Measurements from ENCODE around the gene CPLX1. TPM values are rescaled to one million over a fixed set of nuclear protein-coding genes. Genes with fewer than 3 reads are reported as not detected.

The CPLX1 gene
- polyA plus RNA-seq, 3 donors: not detected

- H3K4me2 ChIP-seq (replicated peaks; ENCODE audit: extremely low read depth, low read length, poor library complexity, severe bottlenecking): no peak overlapping the region
- no peaks in the 10 kb centered on the region for H3K27me3 ChIP-seq (ENCODE audit: control insufficient read depth in 2 of 2, insufficient read depth in 2 of 2, low read length in 2 of 2)
- peaks cover 18 to 38% of the 10 kb centered on the region in 2 donors for H3K36me3 ChIP-seq (replicated peaks in 1 of 2; ENCODE audit: control insufficient read depth in 1 of 2, insufficient read depth in 2 of 2, low read length in 2 of 2)
- Mint-ChIP-seq H3K4me1 (no peaks in the 10 kb centered on the region), H3K36me3 (peaks cover 35 to 54% of the 10 kb centered on the region in 2 donors), H3K27me3 (ENCODE audit: low read depth in 3 of 3) (peaks cover 0 to 2% (median 0%) of the 10 kb centered on the region in 3 donors), H3K9me3 (peaks cover 50 to 72% (median 63%) of the 10 kb centered on the region in 7 donors), H3K27ac (peak overlapping the region in 1 of 7 donors; percentile 63), H3K4me3 (no peak overlapping the region)
- TF ChIP-seq CTCF (IDR thresholded peaks at IDR 0.05): no peak
- no peaks in the 10 kb centered on the region for H4K20me1 ChIP-seq (ENCODE audit: insufficient read depth, low read length)
- WGBS (ENCODE audit: insufficient coverage): 96% methylated on average over 11 of the region's 14 CpGs
- intact Hi-C loops (cut with micrococcal nuclease): no loop called here
- H3K27ac ChIP-seq (ENCODE audit: low read depth in 1 of 2, low read length in 2 of 2): no peak overlapping the region
- no peak overlapping the region for H3K9ac ChIP-seq (ENCODE audit: insufficient read depth, low read length, poor library complexity, severe bottlenecking)
- no peaks in the 10 kb centered on the region for H3K79me2 ChIP-seq (ENCODE audit: insufficient read depth, low read length)
- no peak for DNase-seq
- no peak overlapping the region for H3K4me3 ChIP-seq (replicated peaks in 1 of 3; ENCODE audit: low read depth in 2 of 3, low read length in 3 of 3)
- H3K4me1 ChIP-seq (ENCODE audit: control insufficient read depth in 1 of 2, insufficient read depth in 2 of 2, low read length in 2 of 2): no peaks in the 10 kb centered on the region
- H3K9me3 ChIP-seq (replicated peaks in 1 of 2; ENCODE audit: control insufficient read depth in 1 of 2, insufficient read depth in 1 of 2, low read length in 2 of 2): peaks cover 52 to 72% of the 10 kb centered on the region in 2 donors
- no peak overlapping the region for H2AFZ ChIP-seq (ENCODE audit: insufficient read depth, low read depth, low read length, poor library complexity, severe bottlenecking)
These were observed 19.9 kb upstream of the CPLX1 start for GRCh38 chr4:845836-846251.

- Histone ChIP-seq H3K27ac (ENCODE audit: low read depth in 1 of 2, low read length in 2 of 2) (no peak overlapping the region), H3K27me3 (ENCODE audit: control insufficient read depth in 2 of 2, insufficient read depth in 2 of 2, low read length in 2 of 2) (no peaks in the 10 kb centered on the region), H3K4me3 (replicated peaks in 1 of 3; ENCODE audit: low read depth in 2 of 3, low read length in 3 of 3) (no peak overlapping the region), H3K9me3 (replicated peaks in 1 of 2; ENCODE audit: control insufficient read depth in 1 of 2, insufficient read depth in 1 of 2, low read length in 2 of 2) (peaks cover 52 to 72% of the 10 kb centered on the region in 2 donors), H3K4me1 (ENCODE audit: control insufficient read depth in 1 of 2, insufficient read depth in 2 of 2, low read length in 2 of 2) (no peaks in the 10 kb centered on the region), H2AFZ (ENCODE audit: insufficient read depth, low read depth, low read length, poor library complexity, severe bottlenecking) (no peak overlapping the region), H3K79me2 (ENCODE audit: insufficient read depth, low read length) (no peaks in the 10 kb centered on the region), H4K20me1 (ENCODE audit: insufficient read depth, low read length) (no peaks in the 10 kb centered on the region), H3K9ac (ENCODE audit: insufficient read depth, low read length, poor library complexity, severe bottlenecking) (no peak overlapping the region), H3K36me3 (replicated peaks in 1 of 2; ENCODE audit: control insufficient read depth in 1 of 2, insufficient read depth in 2 of 2, low read length in 2 of 2) (peaks cover 12 to 34% of the 10 kb centered on the region in 2 donors), H3K4me2 (replicated peaks; ENCODE audit: extremely low read depth, low read length, poor library complexity, severe bottlenecking) (no peak overlapping the region)
- no peaks in the 10 kb centered on the region for H3K4me1 Mint-ChIP-seq
- intact Hi-C loops (cut with micrococcal nuclease): no loop called here
- peaks cover 31 to 49% of the 10 kb centered on the region in 2 donors for H3K36me3 Mint-ChIP-seq
- TF ChIP-seq CTCF (IDR thresholded peaks at IDR 0.05): no peak
- H3K27me3 Mint-ChIP-seq (ENCODE audit: low read depth in 3 of 3): peaks cover 0 to 2% (median 0%) of the 10 kb centered on the region in 3 donors
- H3K9me3 Mint-ChIP-seq: peaks cover 53 to 73% (median 65%) of the 10 kb centered on the region in 7 donors
- no peak for DNase-seq
- H3K4me3 Mint-ChIP-seq: no peak overlapping the region
- WGBS (ENCODE audit: insufficient coverage): 92% methylated on average over 7 of the region's 9 CpGs
- H3K27ac Mint-ChIP-seq: no peak overlapping the region
These were observed 19.4 kb upstream of the CPLX1 start for GRCh38 chr4:845233-845835.
